HG02840 (cell line): ENCODE measurements around the gene ACOXL.

ENCODE experiments used
- ATAC-seq: cut with Tn5 transposase; IDR thresholded peaks from one replicate; pipeline ENCODE4 v1.9.1; 2021; ENCODE audit warnings: mild to moderate bottlenecking, moderate library complexity, moderate number of reproducible peaks; ENCODE audit not compliant: unreplicated experiment, low FRiP score

The ACOXL gene

GRCh38 chr2:110790907-110791306 lies 58.5 kb downstream of the ACOXL start:
- no peak for ATAC-seq

- ATAC-seq: no peak
These were observed 59.1 kb downstream of the ACOXL start for GRCh38 chr2:110791435-110791834.

GRCh38 chr2:110793034-110793433 lies 60.7 kb downstream of the ACOXL start:
- ATAC-seq: no peak

- no peak for ATAC-seq
These were observed 62.0 kb downstream of the ACOXL start for GRCh38 chr2:110794390-110794789.

GRCh38 chr2:110794951-110795350 lies 62.6 kb downstream of the ACOXL start:
- no peak for ATAC-seq

GRCh38 chr2:110796716-110797301 lies 64.4 kb downstream of the ACOXL start:
- ATAC-seq: no peak

GRCh38 chr2:110799376-110799775 lies 67.0 kb downstream of the ACOXL start:
- no peak for ATAC-seq

- no peak for ATAC-seq
These were observed 68.4 kb downstream of the ACOXL start for GRCh38 chr2:110800611-110801402.

GRCh38 chr2:110802208-110802932 lies 70.0 kb downstream of the ACOXL start:
- ATAC-seq: no peak

GRCh38 chr2:110804433-110804832 lies 72.1 kb downstream of the ACOXL start:
- no peak for ATAC-seq

GRCh38 chr2:110804915-110805314 lies 72.5 kb downstream of the ACOXL start:
- ATAC-seq: no peak

- ATAC-seq: no peak
These were observed 73.6 kb downstream of the ACOXL start for GRCh38 chr2:110805894-110806452.

GRCh38 chr2:110807522-110807921 lies 75.1 kb downstream of the ACOXL start:
- no peak for ATAC-seq

- no peak for ATAC-seq
These were observed 78.0 kb downstream of the ACOXL start for GRCh38 chr2:110810404-110810803.

GRCh38 chr2:110812726-110813645 lies 80.6 kb downstream of the ACOXL start:
- ATAC-seq: no peak

GRCh38 chr2:110813896-110814295 lies 81.5 kb downstream of the ACOXL start:
- no peak for ATAC-seq

- no peak for ATAC-seq
These were observed 83.6 kb downstream of the ACOXL start for GRCh38 chr2:110815938-110816337.

GRCh38 chr2:110816404-110817365 lies 84.3 kb downstream of the ACOXL start:
- ATAC-seq: no peak
